ENCODE data around the gene TOPAZ1. TPM values are rescaled to one million over a fixed set of nuclear protein-coding genes. Genes with fewer than 3 reads are reported as not detected.

Gene TOPAZ1
- total and polyA plus RNA-seq, 2 of the 13 experiments (the other 11 are each of a cell fraction or from before 2014, with no cell fraction given) = not detected

GRCh38 chr3:44206261-44206660 lies 35.4 kb upstream of the TOPAZ1 start:
- FAIRE-seq = no peak
- no peaks in the 10 kb centered on the region for H3K36me3 ChIP-seq (replicated peaks in 1 of 2; ENCODE audit: control insufficient read depth in 1 of 2, insufficient read depth in 2 of 2, low read length in 2 of 2)

More at GRCh38 chr3:44206261-44206660, 35.4 kb upstream of the TOPAZ1 start:
- H3K27me3 ChIP-seq (ENCODE audit: control insufficient read depth in 1 of 2, insufficient read depth in 2 of 2, low read length in 2 of 2) = peaks cover 0 to 5% of the 10 kb centered on the region in 2 experiments; a peak in 2 of 5 replicates
- no peaks in the 10 kb centered on the region for H3K9me3 ChIP-seq (ENCODE audit: low read length)
- no peak overlapping the region for H2AFZ ChIP-seq (ENCODE audit: low read length)
- CTCF ChIA-PET (ENCODE audit: low intra/inter-chr PET ratio, low total read pairs) = no interaction called here
- H4K20me1 ChIP-seq (ENCODE audit: insufficient read depth, low read length) = no peaks in the 10 kb centered on the region
- intact Hi-C loops (cut with micrococcal nuclease; ENCODE audit: unreplicated experiment) = loop anchor here (10.0 kb wide), 1 partner anchor 681 kb away; no protein-coding TSS in a partner anchor
- H3K9ac ChIP-seq (ENCODE audit: insufficient read depth, low read depth, low read length) = no peak overlapping the region
- DNase-seq (ENCODE audit: low spot score) (no peak), ATAC-seq (peak; percentile 31; the same call in 2 of the 3 replicates)
- POLR2A ChIA-PET = no interaction called here
- H3K79me2 ChIP-seq (ENCODE audit: insufficient read depth, low read length) = no peaks in the 10 kb centered on the region
- H3K4me1 ChIP-seq (ENCODE audit: insufficient read depth, low read length) = no peaks in the 10 kb centered on the region
- BruUV-seq (replicated peaks) = no TSS peak
- in situ Hi-C loops (cut with HindIII; ENCODE audit: extremely low pct_ligation_motif_present, low pct_unique_long_range_greater_than_20kb) = loop anchor here (10.0 kb wide), 1 partner anchor 661 kb away; no protein-coding TSS in a partner anchor
- H3K4me2 ChIP-seq (ENCODE audit: low read depth, low read length) = no peak overlapping the region
- H3K27ac ChIP-seq (ENCODE audit: extremely low read length, insufficient read depth, low read length) = no peak overlapping the region
- 0% methylated on average over 2 of the region's 4 CpGs for WGBS (ENCODE audit: low lambda C conversion rate)
- H3K4me3 ChIP-seq (replicated peaks in 1 of 3; ENCODE audit: insufficient read depth in 1 of 3, low read depth in 2 of 3, low read length in 3 of 3) = no peak overlapping the region
- TF ChIP-seq SUZ12 (IDR thresholded peaks at IDR 0.05; ENCODE audit: low read depth, low read length) (no peak), TFE3 (CRISPR knock-in tag; IDR thresholded peaks at IDR 0.05) (no peak), ZNF570 (CRISPR knock-in tag; IDR thresholded peaks at IDR 0.05; ENCODE audit: borderline replicate concordance) (no peak), TAF1 (CRISPR knock-in tag; IDR thresholded peaks at IDR 0.05) (no peak)

Measured in HepG2 (cell line).